T-cell (primary cell): Measurements from ENCODE around the gene SUGCT. TPM values are rescaled to one million over a fixed set of nuclear protein-coding genes. Genes with fewer than 3 reads are reported as not detected.

Experiments
- ATAC-seq, 4 experiments: fragments of 200-7000 bp in 3 of 4; fragments of 150-1000 bp in 1 of 4; cut with Tn5 transposase; replicated peaks in 1 of 4; 1 replicate in 3 of 4; 2 replicates in 1 of 4; pipeline ENCODE4 v1.10.0; 2021; ENCODE audit warnings: moderate library complexity in 3 of 4, mild to moderate bottlenecking in 2 of 4, moderate number of reproducible peaks in 1 of 4
- CTCF ChIA-PET, 2 donors: fragments of 300-600 bp; sonication (Branson Sonifier 250); formaldehyde crosslinking; loops; one replicate each; lab custom pipeline; 2022; ENCODE audit warnings: antibody characterized with exemption in 2 of 2; lab: Charles Lee
- POLR2A ChIA-PET, 2 donors: fragments of 300-600 bp; sonication (Branson Sonifier 250); formaldehyde crosslinking; loops; one replicate each; lab custom pipeline; 2022; ENCODE audit warnings: antibody characterized with exemption in 2 of 2; lab: Charles Lee
- DNase-seq, 35 experiments: peaks; one replicate each; pipeline versions ENCODE4 v3.0.0 to v3.0.0-alpha.2; 2013 to 2023
- H3K27ac ChIP-seq: one replicate; pipeline ENCODE4 v1.5.1; 2013; ENCODE audit warnings: low read length
- H3K27me3 ChIP-seq, 2 experiments: replicated peaks in 1 of 2; 1 replicate in 1 of 2; 2 replicates in 1 of 2; pipeline versions ENCODE4 v1.6.1 to v1.7.0; 2013; ENCODE audit warnings: low read length in 1 of 2, mixed read lengths in 1 of 2; ENCODE audit not compliant: control insufficient read depth in 2 of 2, insufficient read depth in 2 of 2; ENCODE audit errors: extremely low read depth in 1 of 2
- H3K36me3 ChIP-seq, 2 donors: 1 replicate in 1 of 2; 2 replicates in 1 of 2; pipeline versions ENCODE4 v1.6.1 to v1.7.0; 2013; ENCODE audit warnings: low read length in 1 of 2; ENCODE audit not compliant: control insufficient read depth in 2 of 2, insufficient read depth in 1 of 2; ENCODE audit errors: extremely low read depth in 1 of 2
- H3K4me1 ChIP-seq, 2 experiments: 1 replicate in 1 of 2; 2 replicates in 1 of 2; pipeline versions ENCODE4 v1.6.1 to v1.7.0; 2013; ENCODE audit warnings: low read length in 2 of 2, mixed read lengths in 1 of 2; ENCODE audit not compliant: insufficient read depth in 2 of 2, control insufficient read depth in 1 of 2; ENCODE audit errors: extremely low read depth in 1 of 2
- H3K4me3 ChIP-seq, 2 donors: 1 replicate in 1 of 2; 2 replicates in 1 of 2; pipeline versions ENCODE4 v1.5.1 to v1.7.0; 2013; ENCODE audit warnings: mild to moderate bottlenecking in 2 of 2, low read length in 1 of 2, moderate library complexity in 1 of 2; ENCODE audit not compliant: control insufficient read depth in 1 of 2; ENCODE audit errors: extremely low read depth in 1 of 2
- H3K9me3 ChIP-seq: 2 replicates; pipeline ENCODE4 v1.7.0; 2013
- H3K27ac Mint-ChIP-seq, 2 donors: one replicate each; pipeline ENCODE4 v1.8.0; 2020 to 2021; ENCODE audit warnings: mild to moderate bottlenecking in 2 of 2, mixed read lengths in 2 of 2
- H3K27me3 Mint-ChIP-seq, 2 donors: one replicate each; pipeline ENCODE4 v1.8.0; 2021 to 2022; ENCODE audit warnings: mixed read lengths in 2 of 2
- H3K36me3 Mint-ChIP-seq: one replicate; pipeline ENCODE4 v1.8.0; 2021; ENCODE audit warnings: mixed read lengths
- H3K4me1 Mint-ChIP-seq, 3 donors: one replicate each; pipeline ENCODE4 v1.8.0; 2020 to 2022; ENCODE audit warnings: mixed read lengths in 3 of 3, mild to moderate bottlenecking in 1 of 3
- H3K4me3 Mint-ChIP-seq, 3 donors: one replicate each; pipeline ENCODE4 v1.8.0; 2020 to 2022; ENCODE audit warnings: mild to moderate bottlenecking in 3 of 3, mixed read lengths in 3 of 3, moderate library complexity in 3 of 3
- H3K9me3 Mint-ChIP-seq, 3 donors: one replicate each; pipeline ENCODE4 v1.8.0; 2020 to 2022; ENCODE audit warnings: mixed read lengths in 3 of 3
- whole genome bisulfite sequencing: methylation state at CpG from one replicate; pipeline ENCODE4 v1.1.5; 2013; ENCODE audit warnings: missing lambda C conversion rate; ENCODE audit not compliant: insufficient coverage; 5-methylcytosine and 5-hydroxymethylcytosine counted together
- total RNA-seq, 35 experiments: library from RNA in 6 of 35; stranded (reverse) in 6 of 35; fragments of 120-200 nt in 1 of 35; gene quantifications; one replicate each; pipeline versions ENCODE4 v1.2.1 to v1.2.4 and lab custom pipeline; 2013 to 2026

SUGCT gene
- total RNA-seq, 5 donors from 2014 or later (not counting 1 experiment from before 2014, with no cell fraction given) = 1.3 to 3.1 (median 2.3) TPM

DNA sequence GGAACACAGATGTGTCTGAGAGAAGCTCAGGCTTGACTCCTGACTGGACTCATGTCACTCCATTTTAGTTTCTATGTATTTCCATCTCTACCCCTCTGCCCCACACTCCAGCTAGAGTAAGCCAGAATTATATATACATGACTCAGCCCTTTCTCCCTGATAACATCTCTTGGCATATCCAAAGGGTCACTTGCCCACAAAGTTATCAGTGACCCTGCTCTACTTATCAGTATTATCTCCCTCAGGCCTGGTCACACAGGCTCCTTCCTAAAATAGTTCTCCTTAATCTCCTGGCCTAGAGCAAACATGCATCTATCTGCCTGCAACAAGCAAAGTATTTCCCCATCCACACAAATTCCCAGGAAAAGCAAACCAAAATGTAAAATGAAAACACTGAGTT lies 598.3 kb downstream of the SUGCT start:
- no peak overlapping the region for H3K4me3 Mint-ChIP-seq

DNA sequence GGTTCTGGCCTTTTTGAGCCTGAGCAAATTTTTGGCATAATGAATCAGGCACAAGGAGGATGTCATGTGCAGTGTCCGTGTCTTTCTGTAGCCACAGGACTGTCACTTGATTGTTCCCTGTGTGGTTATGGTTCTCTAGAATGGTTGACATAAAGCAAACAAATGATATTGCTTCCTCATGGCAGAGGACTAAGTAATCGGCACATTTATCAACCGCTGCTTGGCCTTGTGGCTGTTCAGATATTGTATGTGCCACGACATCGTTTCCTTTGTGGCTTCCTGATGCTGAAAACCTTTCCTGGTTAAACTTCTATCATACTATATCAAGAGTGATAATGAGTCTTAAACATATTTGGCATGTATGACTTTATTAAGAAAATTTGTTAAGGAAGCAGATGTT lies 598.8 kb downstream of the SUGCT start:
- Mint-ChIP-seq H3K9me3 (peaks cover 3 to 15% (median 10%) of the 10 kb centered on the region in 3 donors), H3K36me3 (no peaks in the 10 kb centered on the region), H3K27me3 (no peaks in the 10 kb centered on the region), H3K4me1 (peaks cover 3 to 11% (median 3%) of the 10 kb centered on the region in 3 donors), H3K4me3 (no peak overlapping the region), H3K27ac (no peak overlapping the region)
- no peak overlapping the region for H3K4me3 ChIP-seq
- H3K9me3 ChIP-seq = no peaks in the 10 kb centered on the region
- WGBS = 0% methylated on average over 1 of the region's 5 CpGs
- no peaks in the 10 kb centered on the region for H3K36me3 ChIP-seq
- ChIA-PET POLR2A (no interaction called here), CTCF (no interaction called here)
- no peaks in the 10 kb centered on the region for H3K27me3 ChIP-seq
- ATAC-seq (no peak), DNase-seq (no peak)
- peaks cover 0 to 7% of the 10 kb centered on the region in 2 experiments for H3K4me1 ChIP-seq
- no peak overlapping the region for H3K27ac ChIP-seq

More for the DNA sequence above, 598.3 kb downstream of the SUGCT start:
- Mint-ChIP-seq H3K36me3 (no peaks in the 10 kb centered on the region), H3K27me3 (no peaks in the 10 kb centered on the region), H3K9me3 (peaks cover 3 to 15% (median 10%) of the 10 kb centered on the region in 3 donors), H3K27ac (no peak overlapping the region), H3K4me1 (peaks cover 3 to 11% (median 3%) of the 10 kb centered on the region in 3 donors)
- ATAC-seq = no peak
- POLR2A ChIA-PET = no interaction called here
- H3K27ac ChIP-seq = no peak overlapping the region
- DNase-seq = no peak
- no peaks in the 10 kb centered on the region for H3K9me3 ChIP-seq
- no peak overlapping the region for H3K4me3 ChIP-seq
- H3K4me1 ChIP-seq = peaks cover 0 to 7% of the 10 kb centered on the region in 2 experiments
- H3K36me3 ChIP-seq = no peaks in the 10 kb centered on the region
- CTCF ChIA-PET = no interaction called here
- no peaks in the 10 kb centered on the region for H3K27me3 ChIP-seq

DNA sequence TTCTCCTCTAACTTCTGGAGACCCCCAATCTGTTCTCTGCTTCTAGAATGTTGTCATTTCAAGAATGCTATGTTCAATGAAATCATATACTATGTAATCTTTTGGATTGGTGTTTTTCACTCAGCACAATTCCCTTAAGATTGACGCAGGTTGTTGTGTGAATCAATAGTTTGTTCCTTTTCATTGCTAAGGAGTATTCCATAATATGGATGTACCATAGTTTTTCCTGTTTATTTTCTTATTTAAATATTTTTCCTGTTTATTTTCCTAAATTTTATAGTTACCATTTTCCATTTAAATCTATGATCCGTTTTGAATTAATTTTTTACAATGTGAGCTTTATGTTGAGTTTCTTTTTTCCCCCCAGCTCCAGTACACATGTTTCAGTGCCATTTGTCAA lies 604.5 kb downstream of the SUGCT start:
- CTCF ChIA-PET = no interaction called here
- WGBS = no CpG with 5 or more reads among the region's 2 CpGs
- Histone ChIP-seq H3K36me3 (no peaks in the 10 kb centered on the region), H3K4me3 (no peak overlapping the region), H3K27me3 (no peaks in the 10 kb centered on the region), H3K4me1 (no peaks in the 10 kb centered on the region), H3K9me3 (no peaks in the 10 kb centered on the region), H3K27ac (no peak overlapping the region)
- H3K4me1 Mint-ChIP-seq = no peaks in the 10 kb centered on the region
- H3K27ac Mint-ChIP-seq = no peak overlapping the region
- ATAC-seq = no peak
- H3K36me3 Mint-ChIP-seq = no peaks in the 10 kb centered on the region
- no peak for DNase-seq
- H3K27me3 Mint-ChIP-seq = no peaks in the 10 kb centered on the region
- H3K9me3 Mint-ChIP-seq = peaks cover 0 to 3% (median 3%) of the 10 kb centered on the region in 3 donors
- no peak overlapping the region for H3K4me3 Mint-ChIP-seq
- POLR2A ChIA-PET = no interaction called here

DNA sequence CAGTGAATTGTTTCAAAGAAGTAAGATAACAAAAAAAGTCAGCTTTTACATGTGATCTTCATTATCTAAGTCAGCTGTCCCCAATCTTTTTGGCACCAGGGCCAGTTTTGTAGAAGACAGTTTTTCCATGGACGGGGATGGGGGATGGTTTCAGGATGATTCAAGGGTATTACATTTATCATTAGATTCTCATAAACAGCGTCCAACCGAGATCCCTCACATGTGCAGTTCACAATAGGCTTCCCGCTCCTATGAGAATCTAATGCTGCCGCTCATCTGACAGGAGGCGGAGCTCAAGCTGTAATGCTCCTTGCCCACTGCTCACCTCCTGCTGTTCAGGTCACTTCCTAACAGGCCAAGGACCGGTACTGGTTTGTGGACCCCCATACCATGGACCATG lies 607.5 kb downstream of the SUGCT start:
- no peaks in the 10 kb centered on the region for H3K4me1 ChIP-seq
- no peak overlapping the region for H3K27ac ChIP-seq
- ATAC-seq (no peak), DNase-seq (no peak)
- Mint-ChIP-seq H3K27ac (no peak overlapping the region), H3K4me1 (no peaks in the 10 kb centered on the region), H3K9me3 (peaks cover 0 to 3% (median 0%) of the 10 kb centered on the region in 3 donors), H3K36me3 (no peaks in the 10 kb centered on the region), H3K4me3 (no peak overlapping the region), H3K27me3 (no peaks in the 10 kb centered on the region)
- H3K36me3 ChIP-seq = no peaks in the 10 kb centered on the region
- H3K4me3 ChIP-seq = no peak overlapping the region
- no peaks in the 10 kb centered on the region for H3K9me3 ChIP-seq
- no peaks in the 10 kb centered on the region for H3K27me3 ChIP-seq
- ChIA-PET CTCF (no interaction called here), POLR2A (interaction anchor here in 1 of 2 donors (0.6 kb wide), 1 partner anchor 59 kb away, joined by 3 read pairs; no protein-coding TSS in a partner anchor)
- WGBS = 92% methylated on average over 5 of the region's 7 CpGs

DNA sequence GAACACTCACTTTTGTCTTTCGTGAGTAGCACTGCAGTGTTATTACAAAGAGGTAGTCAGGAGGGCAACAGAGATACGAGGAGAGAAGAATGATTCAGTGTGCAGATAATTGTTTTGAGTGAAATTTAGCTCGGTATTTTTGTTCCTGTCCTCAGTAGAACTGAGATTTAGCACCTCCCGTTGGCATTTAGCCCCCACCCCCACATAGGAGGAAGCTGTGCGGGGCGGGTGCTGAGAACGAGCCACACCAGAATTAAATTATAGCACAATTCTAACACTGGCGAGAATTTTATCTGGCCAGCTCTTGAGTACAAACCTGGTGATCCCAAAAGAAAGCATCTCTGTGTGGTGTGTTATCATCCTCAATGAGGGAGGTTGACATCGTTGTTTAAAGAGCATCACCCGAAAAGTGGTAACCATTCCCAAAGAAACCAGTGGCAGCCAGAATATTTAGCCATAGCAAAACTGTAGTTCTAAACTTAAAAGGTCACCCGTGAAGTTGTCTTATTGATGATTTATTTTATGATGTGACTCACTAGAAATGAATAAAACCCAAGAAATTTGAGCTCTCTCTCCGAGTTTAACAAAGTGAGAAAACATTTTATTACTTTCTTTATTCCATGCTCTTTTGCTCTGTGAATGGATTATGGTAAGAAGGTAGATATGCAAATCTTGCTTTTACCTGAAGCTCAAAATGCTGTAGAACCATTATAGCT lies 612.2 kb downstream of the SUGCT start:
- H3K36me3 Mint-ChIP-seq = no peaks in the 10 kb centered on the region
- H3K9me3 Mint-ChIP-seq = no peaks in the 10 kb centered on the region
- CTCF ChIA-PET = no interaction called here

DNA sequence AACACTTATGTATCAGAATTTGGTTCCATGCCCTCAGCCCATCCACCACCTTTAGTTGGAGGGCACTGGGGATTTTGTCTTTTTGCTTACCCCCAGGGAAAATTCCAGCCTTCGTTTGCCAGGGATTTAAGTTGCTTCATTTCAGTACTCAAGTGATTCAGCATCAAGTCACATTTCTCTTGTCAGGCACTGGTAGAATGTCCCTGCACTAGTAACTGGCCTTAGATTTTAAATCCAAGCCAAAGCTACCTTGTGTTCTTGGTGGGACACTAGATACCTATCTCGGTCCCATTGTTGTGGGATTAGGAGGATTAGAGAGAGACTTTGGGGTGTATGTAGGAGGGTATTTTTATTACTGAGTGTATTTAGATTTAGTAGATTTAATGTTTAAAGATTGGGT lies 613.1 kb downstream of the SUGCT start:
- POLR2A ChIA-PET = no interaction called here
- Mint-ChIP-seq H3K36me3 (no peaks in the 10 kb centered on the region), H3K4me3 (no peak overlapping the region), H3K27me3 (no peaks in the 10 kb centered on the region), H3K4me1 (no peaks in the 10 kb centered on the region), H3K9me3 (no peaks in the 10 kb centered on the region), H3K27ac (no peak overlapping the region)
- no peaks in the 10 kb centered on the region for H3K27me3 ChIP-seq
- CTCF ChIA-PET = no interaction called here
- no peak for DNase-seq
- ATAC-seq = no peak
- H3K4me1 ChIP-seq = no peaks in the 10 kb centered on the region
- no peaks in the 10 kb centered on the region for H3K9me3 ChIP-seq
- 50% methylated on average over 1 of the region's 2 CpGs for WGBS
- H3K36me3 ChIP-seq = no peaks in the 10 kb centered on the region
- no peak overlapping the region for H3K27ac ChIP-seq
- H3K4me3 ChIP-seq = no peak overlapping the region

More for the DNA sequence above, 612.2 kb downstream of the SUGCT start:
- Histone ChIP-seq H3K27me3 (no peaks in the 10 kb centered on the region), H3K4me1 (no peaks in the 10 kb centered on the region), H3K36me3 (no peaks in the 10 kb centered on the region), H3K27ac (no peak overlapping the region), H3K4me3 (no peak overlapping the region), H3K9me3 (no peaks in the 10 kb centered on the region)
- ATAC-seq (no peak), DNase-seq (no peak)
- H3K27ac Mint-ChIP-seq = no peak overlapping the region
- WGBS = 100% methylated on average over 1 of the region's 12 CpGs
- POLR2A ChIA-PET = no interaction called here
- H3K27me3 Mint-ChIP-seq = no peaks in the 10 kb centered on the region
- no peaks in the 10 kb centered on the region for H3K4me1 Mint-ChIP-seq
- no peak overlapping the region for H3K4me3 Mint-ChIP-seq
